H9 (cell line): ENCODE measurements around the gene DOK1. TPM values are rescaled to one million over a fixed set of nuclear protein-coding genes. Genes with fewer than 3 reads are reported as not detected.
A peak's percentile ranks its signal among the peaks of the same experiment; 100 is the strongest.

Source experiments
- DNase-seq: peaks from one replicate; pipeline ENCODE4 v3.0.0-alpha.2; 2017
- H2AFZ ChIP-seq: one replicate; pipeline ENCODE4 v1.6.1; 2013; ENCODE audit warnings: mild to moderate bottlenecking, low read length, control low read depth, moderate library complexity
- H2AK5ac ChIP-seq: 2 replicates; pipeline ENCODE4 v1.6.1; 2013; ENCODE audit warnings: low read length, control low read depth, mixed read lengths; ENCODE audit not compliant: insufficient read length
- H2BK120ac ChIP-seq: one replicate; pipeline ENCODE4 v1.6.1; 2013; ENCODE audit warnings: low read depth, mild to moderate bottlenecking, low read length, control low read depth, inconsistent platforms; ENCODE audit not compliant: poor library complexity, severe bottlenecking
- H2BK12ac ChIP-seq: 2 replicates; pipeline ENCODE4 v1.6.1; 2013; ENCODE audit warnings: low read length, control low read depth, mixed read lengths, low read depth; ENCODE audit not compliant: insufficient read length
- H2BK15ac ChIP-seq: 2 replicates; pipeline ENCODE4 v1.6.1; 2013; ENCODE audit warnings: low read depth, low read length, control low read depth
- H2BK20ac ChIP-seq: one replicate; pipeline ENCODE4 v1.6.1; 2013; ENCODE audit warnings: low read depth, mild to moderate bottlenecking, low read length, control low read depth, inconsistent platforms; ENCODE audit not compliant: poor library complexity, severe bottlenecking
- H2BK5ac ChIP-seq: 2 replicates; pipeline ENCODE4 v1.6.1; 2013; ENCODE audit warnings: low read length, control low read depth, mixed read lengths; ENCODE audit not compliant: insufficient read length
- H3K14ac ChIP-seq: 2 replicates; pipeline ENCODE4 v1.6.1; 2013; ENCODE audit warnings: low read length, control low read depth; ENCODE audit not compliant: insufficient read depth
- H3K18ac ChIP-seq: 2 replicates; pipeline ENCODE4 v1.6.1; 2013; ENCODE audit warnings: low read depth, mild to moderate bottlenecking, mixed read lengths, low read length, control low read depth; ENCODE audit not compliant: insufficient read length
- H3K23ac ChIP-seq: 2 replicates; pipeline ENCODE4 v1.6.1; 2013; ENCODE audit warnings: low read length, control low read depth, mixed read lengths, low read depth; ENCODE audit not compliant: insufficient read length
- H3K23me2 ChIP-seq: 2 replicates; pipeline ENCODE4 v1.6.1; 2013; ENCODE audit warnings: low read depth, mild to moderate bottlenecking, mixed read lengths, low read length, control low read depth; ENCODE audit not compliant: insufficient read length, poor library complexity, severe bottlenecking
- H3K27ac ChIP-seq: 2 replicates; pipeline ENCODE4 v1.5.1; 2013; ENCODE audit warnings: low read length, control low read depth, mixed read lengths, low read depth; ENCODE audit not compliant: insufficient read length
- H3K27me3 ChIP-seq: 2 replicates; pipeline ENCODE4 v1.6.1; 2013; ENCODE audit warnings: low read length, control low read depth, inconsistent platforms; ENCODE audit not compliant: insufficient read depth
- H3K4ac ChIP-seq: 2 replicates; pipeline ENCODE4 v1.6.1; 2013; ENCODE audit warnings: low read depth, mild to moderate bottlenecking, control low read depth, inconsistent platforms, low read length, moderate library complexity
- H3K4me1 ChIP-seq: 2 replicates; pipeline ENCODE4 v1.6.1; 2013; ENCODE audit warnings: low read length, control low read depth, inconsistent platforms; ENCODE audit not compliant: insufficient read depth
- H3K4me2 ChIP-seq: 2 replicates; pipeline ENCODE4 v1.6.1; 2013; ENCODE audit warnings: low read length, control low read depth, mixed read lengths; ENCODE audit not compliant: insufficient read length, insufficient read depth
- H3K56ac ChIP-seq: 2 replicates; pipeline ENCODE4 v1.6.1; 2013; ENCODE audit warnings: low read depth, mild to moderate bottlenecking, mixed read lengths, low read length, control low read depth; ENCODE audit not compliant: insufficient read length
- H3K79me1 ChIP-seq: 2 replicates; pipeline ENCODE4 v1.6.1; 2013; ENCODE audit warnings: low read depth, mild to moderate bottlenecking, moderate library complexity, low read length, control low read depth, inconsistent platforms; ENCODE audit not compliant: insufficient read depth, poor library complexity, severe bottlenecking
- H3K79me2 ChIP-seq: 2 replicates; pipeline ENCODE4 v1.6.1; 2013; ENCODE audit warnings: low read length, control low read depth, inconsistent platforms; ENCODE audit not compliant: insufficient read depth
- H3K9ac ChIP-seq: 2 replicates; pipeline ENCODE4 v1.6.1; 2013; ENCODE audit warnings: low read length, control low read depth, mixed read lengths; ENCODE audit not compliant: insufficient read length; ENCODE audit errors: extremely low read depth
- H3K9me3 ChIP-seq: one replicate; pipeline ENCODE4 v1.6.1; 2013; ENCODE audit warnings: low read depth, low read length, inconsistent platforms; ENCODE audit not compliant: control insufficient read depth
- H3T11ph ChIP-seq: one replicate; pipeline ENCODE4 v1.6.1; 2013; ENCODE audit warnings: mild to moderate bottlenecking, low read length, control low read depth, inconsistent platforms
- H4K20me1 ChIP-seq: one replicate; pipeline ENCODE4 v1.6.1; 2013; ENCODE audit not compliant: control insufficient read depth, insufficient read length, insufficient read depth
- H4K5ac ChIP-seq: 2 replicates; pipeline ENCODE4 v1.6.1; 2013; ENCODE audit warnings: low read depth, mild to moderate bottlenecking, mixed read lengths, low read length, control low read depth; ENCODE audit not compliant: insufficient read length
- H4K8ac ChIP-seq: replicated peaks from 2 replicates; pipeline ENCODE4 v1.6.1; 2013; ENCODE audit warnings: low read length, control low read depth, mixed read lengths, low read depth; ENCODE audit not compliant: insufficient read length
- H4K91ac ChIP-seq: 2 replicates; pipeline ENCODE4 v1.6.1; 2013; ENCODE audit warnings: low read depth, mild to moderate bottlenecking, moderate library complexity, mixed read lengths, low read length, control low read depth; ENCODE audit not compliant: insufficient read length
- H3K27ac Mint-ChIP-seq, 3 experiments: 2 replicates in 2 of 3; 3 replicates in 1 of 3; pipeline ENCODE4 v1.8.0; 2020 to 2021; ENCODE audit warnings: mixed read lengths in 3 of 3, mild to moderate bottlenecking in 1 of 3, moderate library complexity in 1 of 3
- H3K27me3 Mint-ChIP-seq: 2 replicates; pipeline ENCODE4 v1.8.0; 2021; ENCODE audit warnings: low read depth, mild to moderate bottlenecking, moderate library complexity, mixed read lengths
- H3K36me3 Mint-ChIP-seq, 3 experiments: 2 replicates in 2 of 3; 3 replicates in 1 of 3; pipeline ENCODE4 v1.8.0; 2020 to 2021; ENCODE audit warnings: low read depth in 3 of 3, mixed read lengths in 3 of 3; ENCODE audit not compliant: insufficient read depth in 1 of 3
- H3K4me1 Mint-ChIP-seq, 2 experiments: 2 replicates each; pipeline ENCODE4 v1.8.0; 2020; ENCODE audit warnings: mixed read lengths in 2 of 2
- H3K4me3 Mint-ChIP-seq, 2 experiments: 2 replicates in 1 of 2; 3 replicates in 1 of 2; pipeline ENCODE4 v1.8.0; 2020 to 2021; ENCODE audit warnings: mild to moderate bottlenecking in 2 of 2, mixed read lengths in 2 of 2, moderate library complexity in 1 of 2
- H3K9me3 Mint-ChIP-seq, 2 experiments: 2 replicates in 1 of 2; 3 replicates in 1 of 2; pipeline ENCODE4 v1.8.0; 2020; ENCODE audit warnings: mild to moderate bottlenecking in 2 of 2, mixed read lengths in 2 of 2, moderate library complexity in 1 of 2
- WGBS: extraction: QIAGEN DNeasy Blood & Tissue Kit; methylation state at CpG from one replicate; pipeline ENCODE4 v1.1.7; 2013; ENCODE audit warnings: missing lambda C conversion rate, low lambda C conversion rate, mixed read lengths; ENCODE audit not compliant: insufficient read length; ENCODE audit errors: extremely low coverage; 5-methylcytosine and 5-hydroxymethylcytosine counted together
- total RNA-seq: library from RNA; stranded (reverse); gene quantifications from 2 replicates; pipeline ENCODE4 v1.2.1, GENCODE V29; 2021
- TF ChIP-seq, protein P1 (sequence below): fragments of 200-600 bp; sonication (generic); conservative IDR thresholded peaks from 3 replicates; pipeline ENCODE4 v1.8.0; 2021; ENCODE audit warnings: antibody characterized with exemption, mild to moderate bottlenecking

Gene DOK1
- total RNA-seq, 1 experiment from 2014 or later: 16.0 TPM

- Histone ChIP-seq H4K20me1 (no peaks in the 10 kb centered on the region), H3K56ac (no peak overlapping the region), H2BK12ac (no peak overlapping the region), H2BK20ac (no peak overlapping the region), H2BK5ac (no peak overlapping the region), H3K27ac (no peak overlapping the region), H3K27me3 (no peaks in the 10 kb centered on the region; the same call in 1 of the 2 replicates), H3K14ac (no peak overlapping the region), H3K18ac (no peak overlapping the region), H3T11ph (no peak overlapping the region), H3K23ac (no peak overlapping the region), H4K5ac (no peak overlapping the region), H2AK5ac (no peak overlapping the region), H3K9me3 (no peaks in the 10 kb centered on the region), H3K9ac (no peak overlapping the region), H3K4me2 (no peak overlapping the region), H3K23me2 (no peaks in the 10 kb centered on the region), H3K79me1 (no peaks in the 10 kb centered on the region), H2BK15ac (no peak overlapping the region), H3K79me2 (no peaks in the 10 kb centered on the region), H4K8ac (no peak overlapping the region), H2BK120ac (no peak overlapping the region), H3K4me1 (peaks cover 5% of the 10 kb centered on the region; the same call in 1 of the 2 replicates), H4K91ac (no peak overlapping the region), H2AFZ (no peak overlapping the region), H3K4ac (no peak overlapping the region)
- peaks cover 13 to 17% of the 10 kb centered on the region in 2 experiments for H3K4me1 Mint-ChIP-seq
- no CpG with 5 or more reads among the region's 6 CpGs for WGBS
- H3K27me3 Mint-ChIP-seq: peaks cover 2% of the 10 kb centered on the region
- DNase-seq: peak; percentile 71
- H3K4me3 Mint-ChIP-seq: no peak overlapping the region; a peak in 1 of 5 replicates
- peak overlapping the region in 1 of 3 experiments; percentile 15; a peak in 1 of 7 replicates for H3K27ac Mint-ChIP-seq
- no peaks in the 10 kb centered on the region for H3K9me3 Mint-ChIP-seq
- no peaks in the 10 kb centered on the region for H3K36me3 Mint-ChIP-seq
- TF ChIP-seq, protein P1, sequence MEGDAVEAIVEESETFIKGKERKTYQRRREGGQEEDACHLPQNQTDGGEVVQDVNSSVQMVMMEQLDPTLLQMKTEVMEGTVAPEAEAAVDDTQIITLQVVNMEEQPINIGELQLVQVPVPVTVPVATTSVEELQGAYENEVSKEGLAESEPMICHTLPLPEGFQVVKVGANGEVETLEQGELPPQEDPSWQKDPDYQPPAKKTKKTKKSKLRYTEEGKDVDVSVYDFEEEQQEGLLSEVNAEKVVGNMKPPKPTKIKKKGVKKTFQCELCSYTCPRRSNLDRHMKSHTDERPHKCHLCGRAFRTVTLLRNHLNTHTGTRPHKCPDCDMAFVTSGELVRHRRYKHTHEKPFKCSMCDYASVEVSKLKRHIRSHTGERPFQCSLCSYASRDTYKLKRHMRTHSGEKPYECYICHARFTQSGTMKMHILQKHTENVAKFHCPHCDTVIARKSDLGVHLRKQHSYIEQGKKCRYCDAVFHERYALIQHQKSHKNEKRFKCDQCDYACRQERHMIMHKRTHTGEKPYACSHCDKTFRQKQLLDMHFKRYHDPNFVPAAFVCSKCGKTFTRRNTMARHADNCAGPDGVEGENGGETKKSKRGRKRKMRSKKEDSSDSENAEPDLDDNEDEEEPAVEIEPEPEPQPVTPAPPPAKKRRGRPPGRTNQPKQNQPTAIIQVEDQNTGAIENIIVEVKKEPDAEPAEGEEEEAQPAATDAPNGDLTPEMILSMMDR: peak; percentile 83
Measured at GRCh38 chr2:74587664-74588277, 33.3 kb downstream of the DOK1 start.
